Liver (tissue), 9 donors: ENCODE results near the gene MAB21L2. TPM values are rescaled to one million over a fixed set of nuclear protein-coding genes. Genes with fewer than 3 reads are reported as not detected.
"Not testable (repeated sequence)": the region's sequence is repeated elsewhere in the genome, so short reads cannot be mapped to it uniquely, and the experiment has no call there.

Experiments used
- DNase-seq: peaks from one replicate; pipeline ENCODE4 v3.0.0-alpha.2; 2017; ENCODE audit warnings: low spot score
- H3K27ac ChIP-seq, 2 donors: one replicate each; pipeline ENCODE4 v1.7.0; 2013; ENCODE audit warnings: inconsistent platforms in 2 of 2, low read length in 2 of 2, control low read depth in 1 of 2, low read depth in 1 of 2, mild to moderate bottlenecking in 1 of 2
- H3K27me3 ChIP-seq, 4 donors: one replicate each; pipeline versions ENCODE4 v1.6.1 to v1.7.0; 2013; ENCODE audit warnings: low read length in 3 of 4, inconsistent platforms in 1 of 4, mild to moderate bottlenecking in 1 of 4, moderate library complexity in 1 of 4; ENCODE audit not compliant: control insufficient read depth in 4 of 4, insufficient read depth in 4 of 4
- H3K36me3 ChIP-seq, 4 donors: one replicate each; pipeline versions ENCODE4 v1.6.1 to v1.7.0; 2013; ENCODE audit warnings: low read length in 3 of 4, mild to moderate bottlenecking in 3 of 4, low read depth in 1 of 4, moderate library complexity in 1 of 4; ENCODE audit not compliant: control insufficient read depth in 4 of 4, insufficient read depth in 3 of 4
- H3K4me1 ChIP-seq, 4 donors: one replicate each; pipeline versions ENCODE4 v1.6.1 to v1.7.0; 2013; ENCODE audit warnings: low read length in 3 of 4, mild to moderate bottlenecking in 3 of 4, moderate library complexity in 1 of 4; ENCODE audit not compliant: control insufficient read depth in 4 of 4, insufficient read depth in 4 of 4
- H3K4me3 ChIP-seq, 3 donors: one replicate each; pipeline versions ENCODE4 v1.6.1 to v1.7.0; 2013; ENCODE audit warnings: low read length in 3 of 3, control low read depth in 1 of 3, low read depth in 1 of 3, mild to moderate bottlenecking in 1 of 3
- H3K9ac ChIP-seq, 2 donors: one replicate each; pipeline ENCODE4 v1.7.0; 2013; ENCODE audit warnings: low read length in 2 of 2, mild to moderate bottlenecking in 2 of 2, moderate library complexity in 2 of 2, control low read depth in 1 of 2, low read depth in 1 of 2
- H3K9me3 ChIP-seq, 4 donors: one replicate each; pipeline versions ENCODE4 v1.6.1 to v1.7.0; 2013; ENCODE audit warnings: low read length in 3 of 4; ENCODE audit not compliant: control insufficient read depth in 4 of 4
- EGR1 ChIP-seq, 2 donors: IDR thresholded peaks; 2 replicates each; pipeline ENCODE4 v1.6.1; 2016 to 2018; ENCODE audit warnings: antibody characterized with exemption in 2 of 2, low read depth in 2 of 2
- FOXA1 ChIP-seq: IDR thresholded peaks from 2 replicates; pipeline ENCODE4 v1.6.1; 2016; ENCODE audit warnings: antibody characterized with exemption
- FOXA2 ChIP-seq: IDR thresholded peaks from 2 replicates; pipeline ENCODE4 v1.6.1; 2016; ENCODE audit warnings: antibody characterized with exemption
- GABPA ChIP-seq, 2 donors: IDR thresholded peaks in 1 of 2; conservative IDR thresholded peaks in 1 of 2; 2 replicates each; pipeline ENCODE4 v1.6.1; 2016; ENCODE audit warnings: antibody characterized with exemption in 2 of 2, mild to moderate bottlenecking in 1 of 2, moderate library complexity in 1 of 2
- HNF4G ChIP-seq: IDR thresholded peaks from 2 replicates; pipeline ENCODE4 v1.6.1; 2016; ENCODE audit warnings: antibody characterized with exemption
- NR2F2 ChIP-seq: IDR thresholded peaks from 2 replicates; pipeline ENCODE4 v1.6.1; 2016; ENCODE audit warnings: antibody characterized with exemption
- RAD21 ChIP-seq, 2 donors: IDR thresholded peaks; 2 replicates each; pipeline ENCODE4 v1.6.1; 2016; ENCODE audit warnings: antibody characterized with exemption in 2 of 2, mild to moderate bottlenecking in 2 of 2
- RXRA ChIP-seq, 2 donors: IDR thresholded peaks; 2 replicates each; pipeline ENCODE4 v1.6.1; 2017 to 2018; ENCODE audit warnings: antibody characterized with exemption in 2 of 2, mild to moderate bottlenecking in 1 of 2
- SP1 ChIP-seq: IDR thresholded peaks from 2 replicates; pipeline ENCODE4 v1.6.1; 2018; ENCODE audit warnings: antibody characterized with exemption, mild to moderate bottlenecking
- TAF1 ChIP-seq: conservative IDR thresholded peaks from 2 replicates; pipeline ENCODE4 v1.6.1; 2016; ENCODE audit warnings: antibody characterized with exemption, mild to moderate bottlenecking
- YY1 ChIP-seq: IDR thresholded peaks from 2 replicates; pipeline ENCODE4 v1.6.1; 2016; ENCODE audit warnings: antibody characterized with exemption, mild to moderate bottlenecking
- WGBS: extraction: QIAGEN DNeasy Blood & Tissue Kit; methylation state at CpG from one replicate; pipeline ENCODE4 v1.1.7; 2013; 5-methylcytosine and 5-hydroxymethylcytosine counted together
- polyA plus RNA-seq, 2 donors: library from polyadenylated mRNA; stranded (reverse) in 1 of 2; unstranded in 1 of 2; fragments of 200-250 nt in 1 of 2; fragments of >200 nt in 1 of 2; fragmentation: Nextera tagmentation in 1 of 2; extraction: Ambion mirVana in 1 of 2; gene quantifications; one replicate each; pipeline versions ENCODE4 v1.2.1 to v1.2.3, GENCODE V29; 2013 to 2015
- total RNA-seq, 2 donors: library from RNA; depleted of rRNA; stranded (reverse); fragments of >200 nt; gene quantifications; one replicate each; pipeline ENCODE4 v1.2.3, GENCODE V29; 2014
- TF ChIP-seq, protein P1 (sequence below): IDR thresholded peaks from 2 replicates; pipeline ENCODE4 v1.6.1; 2016; ENCODE audit warnings: antibody characterized with exemption, mild to moderate bottlenecking
- TF ChIP-seq, protein P2 (sequence below): IDR thresholded peaks from 2 replicates; pipeline ENCODE4 v1.6.1; 2016; ENCODE audit warnings: antibody characterized with exemption
- TF ChIP-seq, protein P3 (sequence below): IDR thresholded peaks from 2 replicates; pipeline ENCODE4 v1.6.1; 2016; ENCODE audit warnings: antibody characterized with exemption
- TF ChIP-seq, protein P4 (sequence below): IDR thresholded peaks from 2 replicates; pipeline ENCODE4 v1.6.1; 2016; ENCODE audit warnings: antibody characterized with exemption
- donor health status: healthy.
- donor health status: healthy.
- donor health status: healthy.
- donor health status: healthy.
- donor health status: healthy.

MAB21L2 gene
- total and polyA plus RNA-seq, 4 donors = 0.30 to 1.5 (median 0.66) TPM

DNA sequence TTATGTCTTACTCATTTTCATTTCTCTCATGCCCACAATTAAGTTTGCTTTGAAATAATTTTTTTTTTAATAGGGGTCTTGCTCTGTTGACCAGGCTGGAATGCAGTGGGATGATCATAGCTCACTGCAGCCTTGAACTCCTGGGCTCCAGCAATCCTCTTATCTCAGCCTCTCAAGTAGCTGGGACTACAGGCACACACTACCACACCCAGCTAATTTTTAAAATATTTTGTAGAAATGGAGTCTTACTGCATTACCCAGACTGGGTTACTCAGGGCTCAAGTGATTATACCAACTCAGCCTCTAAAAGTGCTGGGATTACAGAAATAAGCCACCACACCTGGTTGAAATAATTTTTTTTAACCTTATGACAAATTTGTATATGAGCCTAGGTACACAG, 19.2 kb upstream of the MAB21L2 start (continued):
- TF ChIP-seq, protein P1, sequence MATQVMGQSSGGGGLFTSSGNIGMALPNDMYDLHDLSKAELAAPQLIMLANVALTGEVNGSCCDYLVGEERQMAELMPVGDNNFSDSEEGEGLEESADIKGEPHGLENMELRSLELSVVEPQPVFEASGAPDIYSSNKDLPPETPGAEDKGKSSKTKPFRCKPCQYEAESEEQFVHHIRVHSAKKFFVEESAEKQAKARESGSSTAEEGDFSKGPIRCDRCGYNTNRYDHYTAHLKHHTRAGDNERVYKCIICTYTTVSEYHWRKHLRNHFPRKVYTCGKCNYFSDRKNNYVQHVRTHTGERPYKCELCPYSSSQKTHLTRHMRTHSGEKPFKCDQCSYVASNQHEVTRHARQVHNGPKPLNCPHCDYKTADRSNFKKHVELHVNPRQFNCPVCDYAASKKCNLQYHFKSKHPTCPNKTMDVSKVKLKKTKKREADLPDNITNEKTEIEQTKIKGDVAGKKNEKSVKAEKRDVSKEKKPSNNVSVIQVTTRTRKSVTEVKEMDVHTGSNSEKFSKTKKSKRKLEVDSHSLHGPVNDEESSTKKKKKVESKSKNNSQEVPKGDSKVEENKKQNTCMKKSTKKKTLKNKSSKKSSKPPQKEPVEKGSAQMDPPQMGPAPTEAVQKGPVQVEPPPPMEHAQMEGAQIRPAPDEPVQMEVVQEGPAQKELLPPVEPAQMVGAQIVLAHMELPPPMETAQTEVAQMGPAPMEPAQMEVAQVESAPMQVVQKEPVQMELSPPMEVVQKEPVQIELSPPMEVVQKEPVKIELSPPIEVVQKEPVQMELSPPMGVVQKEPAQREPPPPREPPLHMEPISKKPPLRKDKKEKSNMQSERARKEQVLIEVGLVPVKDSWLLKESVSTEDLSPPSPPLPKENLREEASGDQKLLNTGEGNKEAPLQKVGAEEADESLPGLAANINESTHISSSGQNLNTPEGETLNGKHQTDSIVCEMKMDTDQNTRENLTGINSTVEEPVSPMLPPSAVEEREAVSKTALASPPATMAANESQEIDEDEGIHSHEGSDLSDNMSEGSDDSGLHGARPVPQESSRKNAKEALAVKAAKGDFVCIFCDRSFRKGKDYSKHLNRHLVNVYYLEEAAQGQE = no peak
- TF ChIP-seq FOXA1 (no peak), RXRA (IDR thresholded peaks at IDR 0.05) (no peak)

DNA sequence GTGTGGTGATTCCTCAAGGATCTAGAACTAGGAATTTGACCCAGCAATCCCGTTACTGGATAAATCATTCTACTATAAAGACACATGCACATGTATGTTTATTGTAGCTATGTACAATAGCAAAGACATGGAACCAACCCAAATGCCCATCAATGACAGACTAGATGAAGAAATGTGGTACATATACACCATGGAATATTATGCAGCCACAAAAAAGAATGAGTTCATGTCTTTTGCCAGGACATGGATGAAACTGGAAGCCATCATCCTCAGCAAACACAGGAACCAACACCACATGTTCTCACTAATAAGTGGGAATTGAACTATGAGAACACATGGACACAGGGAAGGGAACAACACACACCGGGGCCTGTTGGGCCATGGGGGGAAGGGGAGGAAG, 17.0 kb upstream of the MAB21L2 start:
- DNase-seq, H3K27ac ChIP-seq, H3K4me1 ChIP-seq, H3K9me3 ChIP-seq, H3K36me3 ChIP-seq, H3K9ac ChIP-seq, H3K4me3 ChIP-seq, H3K27me3 ChIP-seq: not testable (repeated sequence)
- 95% methylated on average over 2 of the region's 2 CpGs for WGBS

DNA sequence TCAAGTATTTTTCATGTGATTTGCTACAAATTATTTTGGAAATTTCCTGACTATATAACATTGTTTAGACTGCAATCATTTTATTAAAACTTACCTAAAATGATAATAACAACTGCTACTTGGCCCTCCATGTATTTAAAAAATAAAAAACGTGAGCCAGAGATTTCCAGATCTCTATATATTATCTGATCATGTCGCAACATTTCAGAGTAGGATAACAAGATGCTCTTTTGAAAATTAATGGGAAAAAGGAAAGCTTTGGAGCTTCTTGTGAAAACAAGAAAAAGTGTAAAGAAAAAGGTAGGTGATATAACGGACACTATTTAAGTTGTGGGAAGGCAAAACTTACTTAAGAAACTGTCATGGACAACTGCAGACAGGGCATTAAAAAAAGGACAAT, 14.9 kb upstream of the MAB21L2 start:
- H3K27ac ChIP-seq = no peak overlapping the region
- TF ChIP-seq EGR1 (IDR thresholded peaks at IDR 0.05; ENCODE audit: low read depth in 2 of 2) = no peak
- TF ChIP-seq NR2F2 = no peak
- TF ChIP-seq HNF4G = no peak
- TF ChIP-seq, protein P2, sequence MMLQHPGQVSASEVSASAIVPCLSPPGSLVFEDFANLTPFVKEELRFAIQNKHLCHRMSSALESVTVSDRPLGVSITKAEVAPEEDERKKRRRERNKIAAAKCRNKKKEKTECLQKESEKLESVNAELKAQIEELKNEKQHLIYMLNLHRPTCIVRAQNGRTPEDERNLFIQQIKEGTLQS = no peak
- no peak for TF ChIP-seq FOXA1
- TF ChIP-seq TAF1 = no peak
- TF ChIP-seq, protein P3, sequence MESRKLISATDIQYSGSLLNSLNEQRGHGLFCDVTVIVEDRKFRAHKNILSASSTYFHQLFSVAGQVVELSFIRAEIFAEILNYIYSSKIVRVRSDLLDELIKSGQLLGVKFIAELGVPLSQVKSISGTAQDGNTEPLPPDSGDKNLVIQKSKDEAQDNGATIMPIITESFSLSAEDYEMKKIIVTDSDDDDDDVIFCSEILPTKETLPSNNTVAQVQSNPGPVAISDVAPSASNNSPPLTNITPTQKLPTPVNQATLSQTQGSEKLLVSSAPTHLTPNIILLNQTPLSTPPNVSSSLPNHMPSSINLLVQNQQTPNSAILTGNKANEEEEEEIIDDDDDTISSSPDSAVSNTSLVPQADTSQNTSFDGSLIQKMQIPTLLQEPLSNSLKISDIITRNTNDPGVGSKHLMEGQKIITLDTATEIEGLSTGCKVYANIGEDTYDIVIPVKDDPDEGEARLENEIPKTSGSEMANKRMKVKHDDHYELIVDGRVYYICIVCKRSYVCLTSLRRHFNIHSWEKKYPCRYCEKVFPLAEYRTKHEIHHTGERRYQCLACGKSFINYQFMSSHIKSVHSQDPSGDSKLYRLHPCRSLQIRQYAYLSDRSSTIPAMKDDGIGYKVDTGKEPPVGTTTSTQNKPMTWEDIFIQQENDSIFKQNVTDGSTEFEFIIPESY = no peak
- TF ChIP-seq, protein P4, sequence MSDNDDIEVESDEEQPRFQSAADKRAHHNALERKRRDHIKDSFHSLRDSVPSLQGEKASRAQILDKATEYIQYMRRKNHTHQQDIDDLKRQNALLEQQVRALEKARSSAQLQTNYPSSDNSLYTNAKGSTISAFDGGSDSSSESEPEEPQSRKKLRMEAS = no peak
- TF ChIP-seq FOXA2 = no peak
- TF ChIP-seq RXRA (IDR thresholded peaks at IDR 0.05) = no peak
- TF ChIP-seq RAD21 (IDR thresholded peaks at IDR 0.05) = no peak
- TF ChIP-seq SP1 = no peak
- no peak for TF ChIP-seq YY1
- TF ChIP-seq GABPA (IDR thresholded peaks at IDR 0.05 in 1 of 2, conservative IDR thresholded peaks at IDR 0.05 in 1 of 2) = no peak
- WGBS = 89% methylated on average over 3 of the region's 3 CpGs
- no peak overlapping the region for H3K4me3 ChIP-seq
- DNase-seq = no peak
- no peaks in the 10 kb centered on the region for H3K9me3 ChIP-seq
- H3K36me3 ChIP-seq = no peaks in the 10 kb centered on the region
- H3K27me3 ChIP-seq = no peaks in the 10 kb centered on the region
- no peaks in the 10 kb centered on the region for H3K4me1 ChIP-seq
- H3K9ac ChIP-seq = no peak overlapping the region
